Duodenal mucosa (tissue), 2 donors: ENCODE data around the gene KIRREL1.

Experiments used
- H3K27ac ChIP-seq: one replicate; pipeline ENCODE4 v1.7.0; 2013; ENCODE audit warnings: low read depth, low read length
- H3K27me3 ChIP-seq, 2 donors: one replicate each; pipeline ENCODE4 v1.7.0; 2013; ENCODE audit warnings: low read length in 2 of 2, control low read depth in 1 of 2; ENCODE audit not compliant: insufficient read depth in 2 of 2, control insufficient read depth in 1 of 2
- H3K36me3 ChIP-seq, 2 donors: one replicate each; pipeline ENCODE4 v1.7.0; 2013; ENCODE audit warnings: low read length in 2 of 2, control low read depth in 1 of 2; ENCODE audit not compliant: insufficient read depth in 2 of 2, control insufficient read depth in 1 of 2
- H3K4me1 ChIP-seq, 2 donors: one replicate each; pipeline ENCODE4 v1.7.0; 2013; ENCODE audit warnings: low read length in 2 of 2, control low read depth in 1 of 2; ENCODE audit not compliant: insufficient read depth in 2 of 2, control insufficient read depth in 1 of 2
- H3K4me3 ChIP-seq, 2 donors: one replicate each; pipeline ENCODE4 v1.7.0; 2013; ENCODE audit warnings: low read length in 2 of 2, low read depth in 1 of 2
- H3K9ac ChIP-seq, 2 donors: one replicate each; pipeline ENCODE4 v1.7.0; 2013; ENCODE audit warnings: low read length in 2 of 2, low read depth in 1 of 2
- H3K9me3 ChIP-seq, 2 donors: one replicate each; pipeline ENCODE4 v1.7.0; 2013; ENCODE audit warnings: low read length in 2 of 2, control low read depth in 1 of 2; ENCODE audit not compliant: control insufficient read depth in 1 of 2

The KIRREL1 gene

DNA sequence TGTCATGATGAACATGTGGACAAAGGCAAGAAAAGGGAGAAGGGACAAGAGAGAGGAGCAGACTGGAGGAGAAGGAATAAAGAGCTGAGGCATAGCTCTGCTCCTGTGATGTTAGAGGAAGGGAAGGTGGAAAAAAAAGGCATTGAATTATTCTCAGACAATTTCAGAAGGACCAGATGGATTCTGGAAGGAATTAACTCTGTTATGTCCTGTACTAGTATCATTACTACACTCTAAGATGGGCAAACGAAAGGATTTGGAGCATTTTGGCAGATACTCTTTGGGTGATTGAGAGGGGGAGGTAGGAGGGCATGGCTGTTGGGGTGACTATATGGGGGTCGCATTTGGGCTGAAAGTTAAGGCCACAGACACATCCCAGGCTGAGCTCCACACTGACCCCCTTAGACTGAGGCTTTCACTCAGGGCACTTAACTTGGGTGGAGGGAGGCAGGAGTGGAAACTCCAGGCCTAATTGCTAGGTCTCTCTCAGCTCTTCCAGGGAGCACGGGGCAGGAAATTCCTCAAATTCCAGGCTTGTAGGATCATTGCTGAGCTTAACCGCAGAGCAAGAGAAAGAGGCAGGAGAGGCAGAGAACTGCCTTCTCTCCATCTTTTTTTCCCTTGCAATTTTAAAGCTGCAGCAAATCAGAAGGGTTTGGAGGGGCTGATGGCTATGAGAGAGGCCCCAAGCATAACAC is 25.9 kb downstream of the KIRREL1 start:
- Histone ChIP-seq H3K4me1 (peaks cover 27 to 32% of the 10 kb centered on the region in 2 donors), H3K27ac (peak overlapping the region; percentile 73), H3K36me3 (no peaks in the 10 kb centered on the region), H3K9ac (no peak overlapping the region), H3K9me3 (no peaks in the 10 kb centered on the region), H3K27me3 (no peaks in the 10 kb centered on the region), H3K4me3 (no peak overlapping the region)

DNA sequence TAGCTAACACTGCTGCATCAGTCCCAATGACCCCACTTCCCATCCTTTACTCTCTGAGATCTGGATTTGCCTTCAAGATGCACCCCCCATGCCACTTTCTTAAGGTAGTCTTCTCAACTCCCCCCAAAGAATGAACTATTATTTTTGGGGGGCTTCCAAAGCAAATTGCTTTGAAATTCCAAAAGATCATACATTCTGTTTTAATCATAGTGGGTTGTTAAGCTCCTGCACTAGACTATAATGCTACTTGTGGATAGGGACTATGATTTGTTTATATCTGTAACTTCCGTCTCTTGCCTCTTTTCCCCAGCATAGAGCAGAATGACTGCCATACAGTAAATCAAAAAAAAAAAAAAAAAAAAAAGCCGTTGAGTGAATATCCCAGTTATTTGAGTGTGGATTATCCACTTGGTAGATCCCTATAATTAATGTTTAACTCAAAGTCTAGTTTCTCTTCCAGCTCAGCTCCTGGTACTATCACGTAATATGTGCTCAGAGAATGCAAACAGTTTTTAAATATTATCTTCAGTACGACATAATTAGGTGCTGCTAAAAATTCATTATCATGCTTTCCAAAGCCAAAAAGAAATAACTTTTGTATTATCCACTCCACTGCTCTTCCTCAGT is 26.9 kb downstream of the KIRREL1 start:
- Histone ChIP-seq H3K4me3 (no peak overlapping the region), H3K27ac (peak overlapping the region; percentile 68), H3K4me1 (peaks cover 27 to 32% of the 10 kb centered on the region in 2 donors), H3K36me3 (no peaks in the 10 kb centered on the region), H3K9me3 (no peaks in the 10 kb centered on the region), H3K27me3 (no peaks in the 10 kb centered on the region), H3K9ac (no peak overlapping the region)

DNA sequence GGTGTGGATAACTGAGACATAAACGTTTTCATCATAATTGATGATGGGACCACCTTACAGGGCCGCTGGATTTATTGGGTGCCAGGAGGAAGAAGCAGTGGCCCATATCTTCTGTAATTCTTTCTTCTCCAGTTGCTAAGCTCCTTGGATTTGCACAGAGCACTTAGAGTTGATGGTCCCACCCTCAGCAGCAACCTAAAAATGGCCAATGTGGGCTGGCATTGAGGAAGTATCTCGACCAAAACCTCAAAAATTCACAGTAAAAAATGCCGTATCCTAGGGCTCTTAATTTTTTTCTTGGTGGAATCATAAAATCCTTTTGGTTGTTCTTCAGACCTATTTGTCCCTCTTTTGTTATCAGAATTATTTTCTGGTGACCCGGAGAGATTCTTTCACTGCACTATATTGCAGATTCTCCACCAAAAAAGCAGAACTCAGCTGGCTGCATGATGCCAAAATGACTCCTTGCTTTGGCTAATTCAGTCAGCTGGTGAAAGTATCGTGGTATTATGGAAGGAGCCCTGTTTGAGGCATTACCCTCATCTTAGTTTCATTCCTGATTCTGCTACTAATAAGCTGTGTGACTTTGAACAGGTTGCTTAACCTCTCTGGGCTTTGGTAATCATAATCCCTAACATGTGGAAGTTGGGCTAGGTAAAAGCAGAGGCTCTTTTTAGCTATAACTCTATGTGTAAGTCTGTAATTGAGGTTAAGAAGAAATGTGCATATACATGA is 27.6 kb downstream of the KIRREL1 start:
- Histone ChIP-seq H3K27me3 (no peaks in the 10 kb centered on the region), H3K36me3 (no peaks in the 10 kb centered on the region), H3K9me3 (no peaks in the 10 kb centered on the region), H3K9ac (no peak overlapping the region), H3K4me1 (peaks cover 31 to 32% of the 10 kb centered on the region in 2 donors), H3K27ac (no peak overlapping the region), H3K4me3 (no peak overlapping the region)

DNA sequence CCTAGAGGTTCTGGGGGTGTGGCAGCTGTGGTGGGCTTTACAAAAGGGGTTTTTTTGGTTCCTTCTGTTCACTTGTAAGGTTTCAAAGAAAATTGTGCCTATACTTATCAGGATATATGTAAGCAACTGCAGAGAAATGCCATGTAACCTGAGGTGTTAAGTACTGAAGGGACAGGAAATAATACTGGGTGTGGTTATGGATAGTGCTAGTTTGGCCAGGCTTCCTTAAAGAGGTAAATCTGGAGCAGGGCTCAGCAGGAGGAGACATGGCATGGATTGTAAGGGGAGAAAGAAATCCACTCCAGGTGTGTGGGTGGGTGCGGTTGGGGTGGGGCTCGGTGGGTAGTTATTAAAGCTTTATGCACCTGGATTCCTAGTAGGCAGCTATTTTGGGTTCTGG is 28.3 kb downstream of the KIRREL1 start:
- H3K4me1 ChIP-seq, result peaks cover 32 to 36% of the 10 kb centered on the region in 2 donors

DNA sequence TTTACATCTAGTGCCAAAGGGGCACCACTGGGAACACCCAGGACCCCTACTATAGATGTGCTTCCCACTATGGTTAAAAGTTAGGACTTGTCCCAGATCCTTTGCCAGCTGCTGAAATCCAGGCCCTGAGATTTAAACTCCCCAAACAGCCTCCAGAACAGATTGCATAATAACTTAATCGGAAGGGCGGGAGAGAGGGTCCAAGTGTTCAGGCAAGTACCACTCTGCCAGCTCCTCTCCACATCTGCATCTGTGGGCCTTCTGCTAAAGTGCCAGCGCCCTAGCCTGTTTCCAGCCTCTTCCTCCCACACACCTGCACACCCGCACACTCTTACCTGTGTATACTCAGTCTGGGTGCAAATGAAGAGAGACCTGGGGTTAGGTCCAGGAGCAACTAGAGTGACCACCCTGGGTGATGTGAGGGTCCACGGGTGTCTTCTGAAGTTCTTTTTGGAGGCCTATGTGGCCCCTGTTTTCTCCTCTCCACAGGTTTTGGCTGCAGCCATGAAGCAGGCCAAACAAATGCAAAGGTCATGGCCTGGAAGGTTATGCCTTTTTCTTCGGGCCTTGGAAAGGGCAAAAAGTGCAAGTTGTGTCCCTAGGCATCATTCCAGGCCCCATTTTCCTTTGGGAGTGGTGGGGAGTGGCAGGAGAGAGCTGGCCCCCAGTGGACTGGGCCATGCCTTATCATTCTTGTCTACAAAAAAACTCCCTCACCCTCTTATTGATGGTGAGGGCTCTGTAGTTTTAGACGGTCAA is 29.3 kb downstream of the KIRREL1 start:
- no peaks in the 10 kb centered on the region for H3K9me3 ChIP-seq
- H3K9ac ChIP-seq, result no peak overlapping the region
- H3K4me1 ChIP-seq, result peaks cover 32 to 36% of the 10 kb centered on the region in 2 donors
- H3K27me3 ChIP-seq, result no peaks in the 10 kb centered on the region
- no peaks in the 10 kb centered on the region for H3K36me3 ChIP-seq
- no peak overlapping the region for H3K27ac ChIP-seq
- no peak overlapping the region for H3K4me3 ChIP-seq

More for the DNA sequence above, 28.3 kb downstream of the KIRREL1 start:
- no peaks in the 10 kb centered on the region for H3K36me3 ChIP-seq
- H3K9ac ChIP-seq, result no peak overlapping the region
- H3K4me3 ChIP-seq, result no peak overlapping the region
- no peak overlapping the region for H3K27ac ChIP-seq
- H3K9me3 ChIP-seq, result no peaks in the 10 kb centered on the region
- H3K27me3 ChIP-seq, result no peaks in the 10 kb centered on the region

DNA sequence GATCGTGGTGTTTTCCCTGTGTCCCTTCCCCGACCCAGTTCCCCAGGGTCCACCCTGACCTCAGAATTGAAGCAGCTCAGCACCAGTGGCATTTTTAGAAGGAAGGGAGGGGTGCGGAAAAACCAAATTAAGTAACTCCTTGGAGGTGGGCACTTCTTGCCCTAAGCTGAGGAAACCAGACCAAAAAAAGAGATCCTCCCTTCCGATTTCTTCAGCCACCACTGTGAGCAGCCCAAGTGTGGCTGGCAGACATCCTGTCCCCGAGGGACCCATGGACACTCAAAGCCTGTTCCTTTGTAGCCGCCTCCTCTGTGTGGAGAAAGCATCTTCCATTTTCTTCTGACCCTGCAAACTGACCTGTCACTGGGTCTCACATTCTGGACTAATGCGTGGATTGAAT is 31.3 kb downstream of the KIRREL1 start:
- Histone ChIP-seq H3K4me3 (no peak overlapping the region), H3K36me3 (no peaks in the 10 kb centered on the region), H3K27ac (no peak overlapping the region), H3K4me1 (peaks cover 19 to 27% of the 10 kb centered on the region in 2 donors), H3K9ac (no peak overlapping the region), H3K9me3 (no peaks in the 10 kb centered on the region), H3K27me3 (no peaks in the 10 kb centered on the region)

DNA sequence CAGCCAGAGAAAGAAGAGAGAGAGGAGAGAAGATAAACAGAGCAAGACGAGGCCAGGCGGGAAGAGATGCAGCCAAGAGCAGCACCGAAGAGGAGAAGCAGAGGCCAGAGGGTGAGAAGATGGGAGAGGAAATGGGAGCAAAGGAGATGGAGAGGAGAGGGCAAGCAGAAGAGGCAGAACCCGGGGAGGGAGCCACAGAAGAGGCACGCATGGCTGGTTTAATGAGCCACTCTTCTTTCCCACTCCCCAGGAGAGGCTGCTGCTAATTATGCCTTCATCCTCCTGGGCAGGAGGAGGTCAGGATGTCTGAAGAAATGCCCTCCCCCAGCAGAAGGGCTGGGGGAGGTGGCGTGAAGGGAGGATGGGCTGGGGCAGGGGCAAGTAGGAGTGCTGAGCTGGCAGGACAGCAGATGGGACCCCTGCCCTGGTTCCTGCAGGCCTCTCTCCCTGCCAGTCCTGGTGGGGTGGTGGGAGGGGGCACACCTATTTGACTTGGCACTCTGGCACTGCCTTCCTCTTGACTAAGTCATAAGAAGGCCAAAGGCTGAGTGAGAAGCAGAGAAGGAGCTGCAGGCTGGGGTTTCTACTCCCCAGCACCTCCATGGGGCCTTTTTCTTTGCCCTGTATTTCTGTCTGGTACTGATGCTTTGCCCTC is 32.3 kb downstream of the KIRREL1 start:
- no peak overlapping the region for H3K9ac ChIP-seq
- H3K36me3 ChIP-seq, result no peaks in the 10 kb centered on the region
- no peak overlapping the region for H3K27ac ChIP-seq
- no peaks in the 10 kb centered on the region for H3K9me3 ChIP-seq
- peaks cover 19 to 27% of the 10 kb centered on the region in 2 donors for H3K4me1 ChIP-seq
- no peak overlapping the region for H3K4me3 ChIP-seq
- no peaks in the 10 kb centered on the region for H3K27me3 ChIP-seq

DNA sequence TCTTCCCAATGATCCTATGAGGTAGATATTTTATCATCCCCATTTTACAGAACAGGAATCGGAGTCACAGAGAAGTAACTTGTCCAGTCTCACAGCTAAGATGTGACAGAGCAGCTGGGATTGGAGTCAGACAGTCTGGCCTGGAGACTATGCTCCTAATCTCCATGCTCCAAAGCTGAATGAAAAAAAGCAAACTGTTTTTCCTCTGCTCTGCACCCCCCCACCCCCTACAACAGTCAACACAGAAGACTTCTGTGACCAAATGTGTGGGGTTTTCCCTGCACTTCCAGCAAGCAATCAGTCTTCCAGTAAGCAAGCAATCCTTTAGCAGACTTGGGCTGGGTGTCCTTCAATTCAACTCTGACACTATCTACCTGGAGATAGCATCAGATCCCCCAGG is 33.2 kb downstream of the KIRREL1 start:
- no peak overlapping the region for H3K9ac ChIP-seq
- H3K27ac ChIP-seq, result no peak overlapping the region
- H3K36me3 ChIP-seq, result no peaks in the 10 kb centered on the region
- H3K4me3 ChIP-seq, result no peak overlapping the region
- H3K4me1 ChIP-seq, result peaks cover 13 to 22% of the 10 kb centered on the region in 2 donors
- no peaks in the 10 kb centered on the region for H3K9me3 ChIP-seq
- H3K27me3 ChIP-seq, result no peaks in the 10 kb centered on the region

DNA sequence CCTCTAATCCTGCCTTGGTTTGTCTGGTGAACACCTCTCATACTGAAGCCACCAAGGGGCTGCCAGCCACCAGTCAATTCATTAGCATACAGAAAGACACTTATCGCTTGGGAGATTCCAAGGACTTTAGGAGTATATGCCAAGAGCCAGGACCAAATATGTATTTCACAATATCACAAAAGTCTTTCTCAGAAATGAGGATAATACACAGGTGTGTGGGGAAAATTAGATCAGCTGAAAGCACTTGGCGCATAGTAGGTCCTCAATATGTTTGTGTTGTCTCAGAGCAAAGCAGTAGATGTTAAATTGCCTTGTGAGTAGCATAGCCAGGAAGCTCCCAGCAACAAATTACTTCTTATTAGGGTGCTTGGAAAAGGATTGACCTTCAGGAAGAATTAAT is 34.1 kb downstream of the KIRREL1 start:
- Histone ChIP-seq H3K27me3 (no peaks in the 10 kb centered on the region), H3K4me3 (no peak overlapping the region), H3K4me1 (peaks cover 4 to 16% of the 10 kb centered on the region in 2 donors), H3K9me3 (no peaks in the 10 kb centered on the region), H3K9ac (no peak overlapping the region), H3K36me3 (no peaks in the 10 kb centered on the region), H3K27ac (no peak overlapping the region)
